Heart right ventricle (tissue), 16 donors: ENCODE measurements around the gene PTPRU. TPM values are rescaled to one million over a fixed set of nuclear protein-coding genes. Genes with fewer than 3 reads are reported as not detected.

ENCODE experiments used
- ATAC-seq, 8 donors: fragments of 200-7000 bp; cut with Tn5 transposase; one replicate each; pipeline ENCODE4 v1.9.1; 2020; ENCODE audit warnings: mild to moderate bottlenecking in 8 of 8, moderate library complexity in 8 of 8, moderate number of reproducible peaks in 1 of 8
- DNase-seq, 2 donors: peaks; one replicate each; pipeline ENCODE4 v3.0.0-alpha.2; 2020
- H3K27ac ChIP-seq, 10 donors: fragments of 200-600 bp; sonication (generic) in 2 of 10; one replicate each; pipeline versions ENCODE4 v1.5.0 to v1.8.0; 2020 to 2022; ENCODE audit warnings: mild to moderate bottlenecking in 3 of 10
- H3K27me3 ChIP-seq, 7 donors: fragments of 200-600 bp; one replicate each; pipeline ENCODE4 v1.8.0; 2021 to 2022; ENCODE audit warnings: mild to moderate bottlenecking in 2 of 7
- H3K36me3 ChIP-seq, 9 donors: fragments of 200-600 bp; sonication (generic) in 1 of 9; one replicate each; pipeline versions ENCODE4 v1.5.0 to v1.8.0; 2020 to 2022; ENCODE audit warnings: mild to moderate bottlenecking in 2 of 9
- H3K4me1 ChIP-seq, 9 donors: fragments of 200-600 bp; sonication (generic) in 1 of 9; one replicate each; pipeline versions ENCODE4 v1.5.0 to v1.8.0; 2020 to 2022; ENCODE audit warnings: mild to moderate bottlenecking in 4 of 9
- H3K4me3 ChIP-seq, 10 donors: fragments of 200-600 bp; sonication (generic) in 2 of 10; one replicate each; pipeline versions ENCODE4 v1.5.0 to v1.8.0; 2020 to 2022; ENCODE audit warnings: mild to moderate bottlenecking in 7 of 10, moderate library complexity in 2 of 10
- H3K9me3 ChIP-seq, 11 donors: fragments of 200-600 bp in 10 of 11; sonication (generic) in 2 of 11; one replicate each; pipeline versions ENCODE4 v1.5.0 to v1.8.0; 2013 to 2022; ENCODE audit warnings: mild to moderate bottlenecking in 2 of 11, control low read depth in 1 of 11, moderate library complexity in 1 of 11
- CTCF ChIP-seq, 9 donors: fragments of 200-600 bp; sonication (generic) in 2 of 9; IDR thresholded peaks; one replicate each; pipeline versions ENCODE4 v1.5.0 to v1.8.0; 2021 to 2022; ENCODE audit warnings: antibody characterized with exemption in 9 of 9, mild to moderate bottlenecking in 5 of 9, moderate library complexity in 1 of 9
- WGBS, 2 donors: extraction: QIAGEN DNeasy Blood & Tissue Kit; methylation state at CpG; one replicate each; pipeline ENCODE4 v1.1.7; 2013; ENCODE audit warnings: inconsistent platforms in 1 of 2; 5-methylcytosine and 5-hydroxymethylcytosine counted together
- intact Hi-C, 10 donors: fragments of 100-400 bp; cut with DNase I; formaldehyde crosslinking; loops; one replicate each; pipeline versions ENCODE4 v1.11.1 to v1.14.2; 2022
- polyA plus RNA-seq, 2 donors: library from polyadenylated mRNA; stranded (reverse); fragments of 200-250 nt; gene quantifications; one replicate each; pipeline ENCODE4 v1.2.3, GENCODE V29; 2013
- total RNA-seq, 10 donors: library from RNA; stranded (reverse); fragmentation: NEBNext Ultra II Directional in 3 of 10; extraction: Animal tissue kit (Norgen Biotek cat#: 25700) in 3 of 10; gene quantifications; one replicate each; pipeline versions ENCODE4 v1.2.1 to v1.2.4, GENCODE V29; 2021 to 2023
- donor health status: Arrhythmogenic right ventricular cardiomyopathy.
- donor health status: ischemic (EF 13 %, LVEDD 7.1; RV severe dilation, severe dysfunction).
- donor health status: healthy with polysubstance abuse.
- donor health status: DM: no; HTN: yes; CAD: no.
- donor health status: DM: no; HTN: no; CAD: no.
- donor health status: ischemic (EF 25% LVEDD 6.9; RV normal size, moderate dysfunction).
- donor health status: ischemic (EF 25% LVEDD 5.7; RV mildly dilated, moderate dysfunction).
- donor health status: healthy.
- donor health status: DM: yes; HTN: yes; CAD: no.
- donor health status: Ischemic cardiomyopathy.
- donor health status: ischemic (EF 35%, LVEDD 5.7; RV mildly dilated, moderate dysfunction).
- donor health status: nonischemic (EF 11% LVEDD 7.7; RV severe dilation, severe dysfunction).
- donor health status: DM: yes; HTN: yes; CAD: no.
- donor health status: PGD.
- donor health status: ischemic (EF 29% LVEDD 5.4; RV normal size, mild dysfunction).
- donor health status: nonischemic (EF 23%, LVEDD 6.1; RV moderate dilation, normal function).

Gene PTPRU
- total and polyA plus RNA-seq, 12 donors: 8.6 to 29.8 (median 14.5) TPM

GRCh38 chr1:29281571-29281970, 45.2 kb downstream of the PTPRU start:
- peaks cover 0 to 4% (median 0%) of the 10 kb centered on the region in 9 donors for H3K36me3 ChIP-seq
- no peak for ATAC-seq
- 59 to 64% methylated on average over 3 of the region's 3 CpGs for WGBS, 2 donors
- no peak overlapping the region for H3K4me3 ChIP-seq
- no peak for TF ChIP-seq CTCF (IDR thresholded peaks at IDR 0.05)
- DNase-seq: no peak
- H3K4me1 ChIP-seq: peaks cover 0 to 3% (median 0%) of the 10 kb centered on the region in 9 donors
- H3K27me3 ChIP-seq: no peaks in the 10 kb centered on the region
- no peak overlapping the region for H3K27ac ChIP-seq
- intact Hi-C loops: no loop called here
- peaks cover 0 to 6% (median 0%) of the 10 kb centered on the region in 11 donors for H3K9me3 ChIP-seq

GRCh38 chr1:29282135-29282923, 46.0 kb downstream of the PTPRU start:
- intact Hi-C loops: no loop called here
- Histone ChIP-seq H3K4me3 (no peak overlapping the region), H3K4me1 (peaks cover 0 to 6% (median 0%) of the 10 kb centered on the region in 9 donors), H3K27me3 (no peaks in the 10 kb centered on the region), H3K36me3 (peaks cover 0 to 3% (median 0%) of the 10 kb centered on the region in 9 donors), H3K9me3 (no peaks in the 10 kb centered on the region), H3K27ac (no peak overlapping the region)
- 90 to 91% methylated on average over 19 of the region's 19 CpGs for WGBS, 2 donors
- no peak for TF ChIP-seq CTCF (IDR thresholded peaks at IDR 0.05)
- ATAC-seq (no peak), DNase-seq (no peak)

DNA sequence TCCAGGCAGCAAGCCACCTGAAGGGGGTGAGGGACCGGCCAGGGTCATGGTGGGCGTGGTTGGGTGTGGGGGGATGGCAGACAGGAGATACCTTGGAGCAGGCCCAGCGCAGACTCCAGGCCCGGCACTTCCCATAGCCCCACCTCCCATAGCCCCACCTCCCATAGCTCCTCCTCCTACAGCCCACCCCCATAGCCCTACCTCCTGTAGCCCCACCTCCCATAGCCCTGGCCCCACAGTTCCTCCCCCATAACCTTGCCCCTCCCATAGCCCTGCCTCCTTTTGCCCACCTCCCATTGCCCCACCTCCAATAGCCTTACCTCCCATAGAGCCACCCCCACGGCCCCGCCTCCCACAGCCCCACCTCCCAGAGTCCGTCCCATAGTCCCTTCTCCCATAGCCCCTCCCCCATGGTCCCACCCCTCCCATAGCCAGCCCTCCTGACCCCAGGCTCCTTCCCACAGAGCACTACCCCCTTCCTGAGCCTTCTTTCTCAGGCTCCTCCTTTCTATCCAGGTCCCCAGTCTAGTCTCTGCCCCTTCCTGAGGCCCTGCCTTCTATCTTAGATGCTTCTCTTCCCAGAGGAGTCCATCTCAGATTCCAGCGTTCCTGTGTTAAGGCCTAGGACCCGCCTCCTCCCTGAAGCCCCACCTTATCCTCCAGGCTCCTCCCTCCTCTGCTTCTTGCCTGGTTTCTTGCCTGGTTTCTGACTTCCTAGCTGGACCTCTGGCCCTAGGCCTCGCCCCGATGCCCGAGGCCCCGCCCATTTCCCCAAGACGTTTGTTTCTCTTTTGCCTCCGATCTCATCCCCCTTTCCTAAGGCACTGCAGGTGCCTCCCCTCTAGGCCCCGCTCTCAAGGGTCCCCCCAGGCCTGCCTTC, 46.8 kb downstream of the PTPRU start:
- Histone ChIP-seq H3K4me3 (no peak overlapping the region), H3K9me3 (no peaks in the 10 kb centered on the region), H3K27ac (no peak overlapping the region), H3K36me3 (peaks cover 0 to 3% (median 0%) of the 10 kb centered on the region in 9 donors), H3K4me1 (peaks cover 0 to 6% (median 0%) of the 10 kb centered on the region in 9 donors), H3K27me3 (no peaks in the 10 kb centered on the region)
- DNase-seq (peak in 1 of 2 donors; percentile 52), ATAC-seq (peak in 6 of 8 donors; percentile 22 to 53 (median 36))
- TF ChIP-seq CTCF (IDR thresholded peaks at IDR 0.05): no peak
- intact Hi-C loops: no loop called here
- WGBS, 2 donors: 40 to 41% methylated on average over 16 of the region's 16 CpGs

DNA sequence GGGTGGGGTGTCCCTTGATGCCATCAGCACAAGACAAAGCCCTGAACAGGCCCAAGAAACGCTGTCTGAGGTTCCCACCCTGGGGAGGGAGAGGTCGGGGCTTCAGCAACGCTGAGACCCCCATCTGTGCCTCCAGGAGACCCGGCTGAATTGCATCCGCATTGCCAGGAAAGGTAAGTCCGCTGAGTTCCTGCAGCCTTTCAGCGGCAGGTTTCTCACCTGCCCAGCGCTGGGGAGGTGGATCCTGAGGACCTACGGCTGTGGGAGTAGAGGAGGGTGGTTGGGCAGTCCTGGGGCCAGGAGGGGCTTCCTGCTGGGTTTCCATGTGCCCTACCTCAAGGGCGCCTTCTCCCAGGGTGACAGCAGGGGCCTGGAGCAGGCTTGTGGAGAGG, 47.5 kb downstream of the PTPRU start:
- H3K27me3 ChIP-seq: no peaks in the 10 kb centered on the region
- intact Hi-C loops: no loop called here
- H3K36me3 ChIP-seq: peaks cover 0 to 3% (median 0%) of the 10 kb centered on the region in 9 donors
- no peak for DNase-seq
- 76 to 78% methylated on average over 10 of the region's 10 CpGs for WGBS, 2 donors
- ATAC-seq: no peak
- H3K9me3 ChIP-seq: no peaks in the 10 kb centered on the region
- no peak overlapping the region for H3K27ac ChIP-seq
- no peak for TF ChIP-seq CTCF (IDR thresholded peaks at IDR 0.05)
- H3K4me3 ChIP-seq: no peak overlapping the region
- peaks cover 0 to 6% (median 0%) of the 10 kb centered on the region in 9 donors for H3K4me1 ChIP-seq
